ENCODE results near the gene PLCL1. TPM values are rescaled to one million over a fixed set of nuclear protein-coding genes. Genes with fewer than 3 reads are reported as not detected.

Gene PLCL1
- total RNA-seq, 1 experiment from 2014 or later, result 0.07 TPM

GRCh38 chr2:197878792-197879191 is 74.4 kb downstream of the PLCL1 start (continued):
- no peak for TF ChIP-seq TEAD1 (CRISPR knock-in tag; IDR thresholded peaks at IDR 0.05)

DNA sequence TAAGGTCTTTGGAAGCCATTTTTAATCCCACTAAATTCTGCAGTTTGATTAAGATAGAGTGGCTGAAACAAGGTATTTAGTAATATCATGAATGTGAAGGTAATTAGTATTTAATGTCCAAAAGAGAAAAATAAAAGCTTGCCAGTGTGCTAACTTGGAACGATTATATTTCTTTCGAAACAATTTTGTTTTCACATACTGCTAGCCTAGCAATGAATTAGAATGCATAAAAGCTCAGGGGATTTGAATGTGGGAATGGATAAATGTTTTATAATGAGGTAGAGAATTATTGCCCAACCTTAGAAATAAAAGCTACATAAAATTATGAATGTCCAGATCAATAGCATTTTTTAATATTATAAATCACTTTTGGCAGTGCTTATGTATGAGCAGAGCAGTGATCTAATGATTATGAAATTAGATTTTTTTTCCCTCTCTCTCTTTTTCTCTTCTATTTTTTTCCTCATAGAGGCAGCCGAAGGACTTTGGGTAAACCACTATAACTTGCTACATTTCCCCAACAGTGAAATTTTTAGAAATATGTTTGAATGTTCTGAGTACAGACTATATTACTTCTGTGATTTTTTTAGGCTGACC is 75.5 kb downstream of the PLCL1 start:
- Mint-ChIP-seq H3K27me3 (ENCODE audit: low read depth) (no peaks in the 10 kb centered on the region), H3K4me3 (no peak overlapping the region), H3K9me3 (no peaks in the 10 kb centered on the region), H3K27ac (no peak overlapping the region), H3K4me1 (0 out of 2 replicates have a peak, but pooled peaks cover 3% of the 10 kb centered on the region), H3K36me3 (no peaks in the 10 kb centered on the region)
- ATAC-seq, result no peak
- no peak for DNase-seq (ENCODE audit: low spot score)
- CTCF ChIA-PET, result no interaction called here
- POLR2A ChIA-PET, result interaction anchor here (1.0 kb wide), 1 partner anchor 40 kb away, joined by 3 read pairs; no protein-coding TSS in a partner anchor
- no peak for TF ChIP-seq ATF3 (CRISPR knock-in tag; conservative IDR thresholded peaks at IDR 0.05)
- no peak for TF ChIP-seq TEAD4 (CRISPR knock-in tag; IDR thresholded peaks at IDR 0.05)
- TF ChIP-seq, protein P1, sequence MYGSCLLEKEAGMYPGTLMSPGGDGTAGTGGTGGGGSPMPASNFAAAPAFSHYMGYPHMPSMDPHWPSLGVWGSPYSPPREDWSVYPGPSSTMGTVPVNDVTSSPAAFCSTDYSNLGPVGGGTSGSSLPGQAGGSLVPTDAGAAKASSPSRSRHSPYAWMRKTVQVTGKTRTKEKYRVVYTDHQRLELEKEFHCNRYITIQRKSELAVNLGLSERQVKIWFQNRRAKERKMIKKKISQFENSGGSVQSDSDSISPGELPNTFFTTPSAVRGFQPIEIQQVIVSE (CRISPR knock-in tag; IDR thresholded peaks at IDR 0.05; ENCODE audit: borderline replicate concordance), result no peak
- TF ChIP-seq, protein P2, sequence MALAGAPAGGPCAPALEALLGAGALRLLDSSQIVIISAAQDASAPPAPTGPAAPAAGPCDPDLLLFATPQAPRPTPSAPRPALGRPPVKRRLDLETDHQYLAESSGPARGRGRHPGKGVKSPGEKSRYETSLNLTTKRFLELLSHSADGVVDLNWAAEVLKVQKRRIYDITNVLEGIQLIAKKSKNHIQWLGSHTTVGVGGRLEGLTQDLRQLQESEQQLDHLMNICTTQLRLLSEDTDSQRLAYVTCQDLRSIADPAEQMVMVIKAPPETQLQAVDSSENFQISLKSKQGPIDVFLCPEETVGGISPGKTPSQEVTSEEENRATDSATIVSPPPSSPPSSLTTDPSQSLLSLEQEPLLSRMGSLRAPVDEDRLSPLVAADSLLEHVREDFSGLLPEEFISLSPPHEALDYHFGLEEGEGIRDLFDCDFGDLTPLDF (CRISPR knock-in tag; IDR thresholded peaks at IDR 0.05), result no peak
- TF ChIP-seq HMGA2 (CRISPR knock-in tag; IDR thresholded peaks at IDR 0.05), result no peak
- no peak for TF ChIP-seq GTF2I (CRISPR knock-in tag; conservative IDR thresholded peaks at IDR 0.05)
- TF ChIP-seq ZBTB21 (CRISPR knock-in tag; IDR thresholded peaks at IDR 0.05; ENCODE audit: borderline replicate concordance), result no peak
- no peak for TF ChIP-seq ESRRA (CRISPR knock-in tag; IDR thresholded peaks at IDR 0.05; ENCODE audit: borderline replicate concordance)
- TF ChIP-seq ZNF416 (CRISPR knock-in tag; IDR thresholded peaks at IDR 0.05), result no peak
- TF ChIP-seq, protein P3, sequence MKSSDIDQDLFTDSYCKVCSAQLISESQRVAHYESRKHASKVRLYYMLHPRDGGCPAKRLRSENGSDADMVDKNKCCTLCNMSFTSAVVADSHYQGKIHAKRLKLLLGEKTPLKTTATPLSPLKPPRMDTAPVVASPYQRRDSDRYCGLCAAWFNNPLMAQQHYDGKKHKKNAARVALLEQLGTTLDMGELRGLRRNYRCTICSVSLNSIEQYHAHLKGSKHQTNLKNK (CRISPR knock-in tag; IDR thresholded peaks at IDR 0.05), result no peak
- no peak for TF ChIP-seq NFE2L1 (CRISPR knock-in tag; IDR thresholded peaks at IDR 0.05)
- no peak for TF ChIP-seq IRF2 (CRISPR knock-in tag; IDR thresholded peaks at IDR 0.05; ENCODE audit: borderline replicate concordance, low read depth)
- TF ChIP-seq, protein P4, sequence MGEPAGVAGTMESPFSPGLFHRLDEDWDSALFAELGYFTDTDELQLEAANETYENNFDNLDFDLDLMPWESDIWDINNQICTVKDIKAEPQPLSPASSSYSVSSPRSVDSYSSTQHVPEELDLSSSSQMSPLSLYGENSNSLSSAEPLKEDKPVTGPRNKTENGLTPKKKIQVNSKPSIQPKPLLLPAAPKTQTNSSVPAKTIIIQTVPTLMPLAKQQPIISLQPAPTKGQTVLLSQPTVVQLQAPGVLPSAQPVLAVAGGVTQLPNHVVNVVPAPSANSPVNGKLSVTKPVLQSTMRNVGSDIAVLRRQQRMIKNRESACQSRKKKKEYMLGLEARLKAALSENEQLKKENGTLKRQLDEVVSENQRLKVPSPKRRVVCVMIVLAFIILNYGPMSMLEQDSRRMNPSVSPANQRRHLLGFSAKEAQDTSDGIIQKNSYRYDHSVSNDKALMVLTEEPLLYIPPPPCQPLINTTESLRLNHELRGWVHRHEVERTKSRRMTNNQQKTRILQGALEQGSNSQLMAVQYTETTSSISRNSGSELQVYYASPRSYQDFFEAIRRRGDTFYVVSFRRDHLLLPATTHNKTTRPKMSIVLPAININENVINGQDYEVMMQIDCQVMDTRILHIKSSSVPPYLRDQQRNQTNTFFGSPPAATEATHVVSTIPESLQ (CRISPR knock-in tag; IDR thresholded peaks at IDR 0.05), result no peak
- TF ChIP-seq FOXJ3 (CRISPR knock-in tag; IDR thresholded peaks at IDR 0.05; ENCODE audit: borderline replicate concordance), result no peak
- TF ChIP-seq, protein P5, sequence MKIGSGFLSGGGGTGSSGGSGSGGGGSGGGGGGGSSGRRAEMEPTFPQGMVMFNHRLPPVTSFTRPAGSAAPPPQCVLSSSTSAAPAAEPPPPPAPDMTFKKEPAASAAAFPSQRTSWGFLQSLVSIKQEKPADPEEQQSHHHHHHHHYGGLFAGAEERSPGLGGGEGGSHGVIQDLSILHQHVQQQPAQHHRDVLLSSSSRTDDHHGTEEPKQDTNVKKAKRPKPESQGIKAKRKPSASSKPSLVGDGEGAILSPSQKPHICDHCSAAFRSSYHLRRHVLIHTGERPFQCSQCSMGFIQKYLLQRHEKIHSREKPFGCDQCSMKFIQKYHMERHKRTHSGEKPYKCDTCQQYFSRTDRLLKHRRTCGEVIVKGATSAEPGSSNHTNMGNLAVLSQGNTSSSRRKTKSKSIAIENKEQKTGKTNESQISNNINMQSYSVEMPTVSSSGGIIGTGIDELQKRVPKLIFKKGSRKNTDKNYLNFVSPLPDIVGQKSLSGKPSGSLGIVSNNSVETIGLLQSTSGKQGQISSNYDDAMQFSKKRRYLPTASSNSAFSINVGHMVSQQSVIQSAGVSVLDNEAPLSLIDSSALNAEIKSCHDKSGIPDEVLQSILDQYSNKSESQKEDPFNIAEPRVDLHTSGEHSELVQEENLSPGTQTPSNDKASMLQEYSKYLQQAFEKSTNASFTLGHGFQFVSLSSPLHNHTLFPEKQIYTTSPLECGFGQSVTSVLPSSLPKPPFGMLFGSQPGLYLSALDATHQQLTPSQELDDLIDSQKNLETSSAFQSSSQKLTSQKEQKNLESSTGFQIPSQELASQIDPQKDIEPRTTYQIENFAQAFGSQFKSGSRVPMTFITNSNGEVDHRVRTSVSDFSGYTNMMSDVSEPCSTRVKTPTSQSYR (CRISPR knock-in tag; IDR thresholded peaks at IDR 0.05), result no peak
- no peak for TF ChIP-seq IRF1 (CRISPR knock-in tag; IDR thresholded peaks at IDR 0.05)
- no peak for TF ChIP-seq PRRX2 (CRISPR knock-in tag; IDR thresholded peaks at IDR 0.05)

Data from WTC11 (cell line).